IPS-18a (cell line): ENCODE measurements around the gene LELP1.
"Not testable (repeated sequence)": the region's sequence is repeated elsewhere in the genome, so short reads cannot be mapped to it uniquely, and the experiment has no call there.

Source experiments
- H3K27ac ChIP-seq: one replicate; pipeline ENCODE4 v1.5.1; 2013; ENCODE audit warnings: low read length
- H3K27me3 ChIP-seq: one replicate; pipeline ENCODE4 v1.6.1; 2013; ENCODE audit warnings: mild to moderate bottlenecking, low read length; ENCODE audit not compliant: control insufficient read depth, insufficient read depth
- H3K36me3 ChIP-seq: one replicate; pipeline ENCODE4 v1.6.1; 2013; ENCODE audit warnings: low read depth, low read length; ENCODE audit not compliant: control insufficient read depth
- H3K4me1 ChIP-seq: one replicate; pipeline ENCODE4 v1.6.1; 2013; ENCODE audit warnings: low read depth, low read length; ENCODE audit not compliant: control insufficient read depth
- H3K4me3 ChIP-seq: one replicate; pipeline ENCODE4 v1.5.1; 2013; ENCODE audit warnings: low read length
- H3K9ac ChIP-seq: one replicate; pipeline ENCODE4 v1.6.1; 2013; ENCODE audit warnings: mild to moderate bottlenecking, low read length, moderate library complexity
- H3K9me3 ChIP-seq: one replicate; pipeline ENCODE4 v1.6.1; 2013; ENCODE audit warnings: low read depth, low read length; ENCODE audit not compliant: control insufficient read depth

LELP1 gene

DNA sequence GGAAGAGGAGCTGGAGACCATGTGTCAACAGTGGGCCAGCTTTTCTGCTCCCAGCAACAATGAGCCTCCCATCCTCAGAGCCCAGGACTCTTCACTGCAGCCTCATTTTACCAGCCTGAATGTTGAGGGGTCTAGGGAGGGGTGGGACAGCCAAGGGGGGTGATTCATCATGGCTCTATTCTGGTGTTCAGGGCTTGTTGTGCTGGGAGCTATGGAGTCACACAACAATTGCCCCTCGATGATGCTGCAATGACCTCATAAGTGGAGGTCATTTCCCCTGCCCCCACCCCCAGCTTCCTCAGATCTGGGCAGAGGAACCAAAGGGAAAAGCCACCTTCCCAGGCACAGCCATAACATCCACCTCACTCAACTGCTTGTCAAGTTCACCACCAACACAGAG lies at the start of gene LELP1:
LELP1 (plus strand) TSS at position 301 of the 400 bp plus-strand sequence. CDS start 1,278 bp downstream, outside the sequence.
- no peak within 1 kb of the TSS for H3K27ac ChIP-seq
- no peaks in the 10 kb centered on the region for H3K4me1 ChIP-seq
- no peak within 1 kb of the TSS for H3K9ac ChIP-seq
- H3K27me3 ChIP-seq = no peaks in the 10 kb centered on the region
- H3K4me3 ChIP-seq = no peak within 1 kb of the TSS
- H3K9me3 ChIP-seq = no peaks in the 10 kb centered on the region
- no peaks in the 10 kb centered on the region for H3K36me3 ChIP-seq

DNA sequence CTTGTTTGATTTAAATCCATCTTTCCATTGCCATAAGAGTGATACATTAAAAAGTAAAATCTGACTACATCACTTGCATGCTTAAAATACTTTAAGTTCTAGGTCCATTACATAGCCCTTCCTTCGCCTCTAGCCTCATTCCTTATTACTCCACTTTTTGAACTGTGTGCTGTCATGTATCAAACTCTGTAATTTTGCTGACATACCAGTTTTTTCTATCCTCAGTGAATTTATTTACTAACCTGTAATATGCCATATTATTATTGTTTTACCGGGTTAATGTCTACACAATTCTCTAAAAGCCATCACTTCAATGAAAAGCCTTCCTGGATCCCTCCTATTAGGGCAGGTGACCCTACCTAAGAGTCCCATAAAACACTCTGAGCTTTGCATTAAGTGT lies 47.7 kb upstream of the LELP1 start:
- no peak overlapping the region for H3K27ac ChIP-seq
- no peaks in the 10 kb centered on the region for H3K36me3 ChIP-seq
- no peak overlapping the region for H3K9ac ChIP-seq
- peaks cover 19% of the 10 kb centered on the region for H3K9me3 ChIP-seq
- no peaks in the 10 kb centered on the region for H3K27me3 ChIP-seq
- no peak overlapping the region for H3K4me3 ChIP-seq
- no peaks in the 10 kb centered on the region for H3K4me1 ChIP-seq

DNA sequence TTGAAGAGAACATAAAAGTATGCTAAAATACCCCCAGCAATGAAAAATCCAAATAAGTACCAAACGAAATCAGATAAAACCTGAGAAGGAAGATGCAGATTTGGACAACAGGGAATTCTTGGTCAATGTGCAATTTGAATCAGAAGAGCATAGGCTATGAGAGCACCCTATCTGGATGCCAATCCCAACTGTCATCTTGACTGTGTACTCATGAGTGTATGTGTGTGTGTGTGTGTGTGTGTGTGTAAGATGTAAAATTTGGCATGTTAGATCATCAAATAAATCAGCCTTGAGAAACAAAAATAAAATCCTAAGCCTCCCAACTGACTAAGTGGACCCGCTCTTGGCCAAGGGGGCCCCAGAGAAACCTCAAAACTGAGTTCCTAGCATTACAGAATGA lies 34.5 kb upstream of the LELP1 start:
- H3K9ac ChIP-seq = no peak overlapping the region
- no peak overlapping the region for H3K4me3 ChIP-seq
- H3K36me3 ChIP-seq = no peaks in the 10 kb centered on the region
- no peaks in the 10 kb centered on the region for H3K9me3 ChIP-seq
- H3K27me3 ChIP-seq = no peaks in the 10 kb centered on the region
- no peaks in the 10 kb centered on the region for H3K4me1 ChIP-seq
- no peak overlapping the region for H3K27ac ChIP-seq

DNA sequence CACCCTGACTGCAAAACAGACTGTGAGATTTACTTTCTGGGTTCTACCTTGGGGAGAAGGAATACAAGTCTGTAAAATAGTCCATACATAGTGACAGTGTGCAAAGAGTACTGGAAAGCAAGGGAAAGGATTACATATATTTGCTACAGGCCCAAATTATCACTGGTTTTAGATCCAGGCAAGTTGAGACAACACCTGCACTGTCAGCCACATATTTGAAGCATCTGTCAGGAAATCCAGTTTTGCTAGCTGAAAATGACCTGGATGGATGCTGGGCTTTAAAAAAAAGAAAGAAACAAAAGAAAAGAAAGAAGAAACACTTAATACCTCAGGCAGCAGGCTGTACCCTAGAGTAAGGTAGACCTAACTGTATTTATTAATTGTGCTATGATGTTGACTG lies 28.6 kb upstream of the LELP1 start:
- H3K27ac ChIP-seq = no peak overlapping the region
- no peak overlapping the region for H3K9ac ChIP-seq
- no peak overlapping the region for H3K4me3 ChIP-seq
- no peaks in the 10 kb centered on the region for H3K27me3 ChIP-seq
- no peaks in the 10 kb centered on the region for H3K36me3 ChIP-seq
- H3K4me1 ChIP-seq = no peaks in the 10 kb centered on the region
- no peaks in the 10 kb centered on the region for H3K9me3 ChIP-seq

GRCh38 chr1:153178922-153179321 lies 24.3 kb upstream of the LELP1 start:
- H3K4me1 ChIP-seq = no peaks in the 10 kb centered on the region
- H3K27me3 ChIP-seq = no peaks in the 10 kb centered on the region
- no peak overlapping the region for H3K9ac ChIP-seq
- no peak overlapping the region for H3K4me3 ChIP-seq
- no peaks in the 10 kb centered on the region for H3K36me3 ChIP-seq
- H3K27ac ChIP-seq = no peak overlapping the region
- no peaks in the 10 kb centered on the region for H3K9me3 ChIP-seq

GRCh38 chr1:153180556-153180955 lies 22.7 kb upstream of the LELP1 start:
- Histone ChIP-seq H3K4me1 (no peaks in the 10 kb centered on the region), H3K4me3 (no peak overlapping the region), H3K27me3 (no peaks in the 10 kb centered on the region), H3K27ac (no peak overlapping the region), H3K36me3 (no peaks in the 10 kb centered on the region), H3K9ac (no peak overlapping the region), H3K9me3 (no peaks in the 10 kb centered on the region)

- not testable (repeated sequence) for H3K4me1 ChIP-seq, H3K4me3 ChIP-seq, H3K9me3 ChIP-seq, H3K27ac ChIP-seq, H3K9ac ChIP-seq, H3K36me3 ChIP-seq, H3K27me3 ChIP-seq
These were observed 14.9 kb upstream of the LELP1 start for GRCh38 chr1:153188301-153188700.

DNA sequence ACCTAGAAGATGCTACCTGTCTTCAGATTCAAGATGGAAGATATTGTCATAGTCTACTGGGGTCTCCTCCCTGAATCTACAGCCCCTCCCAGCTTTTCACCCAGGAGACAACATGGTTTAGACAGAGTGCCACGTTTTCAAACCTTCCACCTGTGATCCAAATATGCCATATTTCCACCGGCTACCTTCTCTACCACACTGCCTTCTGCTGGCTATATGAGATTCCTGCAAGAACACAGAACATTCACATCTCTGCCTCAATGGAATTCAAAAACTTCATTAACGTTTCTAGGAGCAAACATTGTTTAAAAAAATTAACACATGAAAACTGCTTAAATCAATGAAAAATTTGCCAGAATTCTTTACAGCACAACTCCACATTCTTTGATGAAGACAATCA lies 12.9 kb upstream of the LELP1 start:
- Histone ChIP-seq H3K9me3 (no peaks in the 10 kb centered on the region), H3K4me3 (no peak overlapping the region), H3K27ac (no peak overlapping the region), H3K9ac (no peak overlapping the region), H3K27me3 (no peaks in the 10 kb centered on the region), H3K4me1 (peaks cover 5% of the 10 kb centered on the region), H3K36me3 (no peaks in the 10 kb centered on the region)

- Histone ChIP-seq H3K9me3 (no peaks in the 10 kb centered on the region), H3K9ac (no peak overlapping the region), H3K4me3 (no peak overlapping the region), H3K36me3 (no peaks in the 10 kb centered on the region), H3K27me3 (no peaks in the 10 kb centered on the region), H3K27ac (no peak overlapping the region), H3K4me1 (peaks cover 5% of the 10 kb centered on the region)
These were observed 10.5 kb upstream of the LELP1 start for GRCh38 chr1:153192697-153193096.

GRCh38 chr1:153194331-153195050 lies 8.7 kb upstream of the LELP1 start:
- no peaks in the 10 kb centered on the region for H3K27me3 ChIP-seq

GRCh38 chr1:153195216-153195615 lies 8.0 kb upstream of the LELP1 start:
- H3K36me3 ChIP-seq = no peaks in the 10 kb centered on the region
- no peak overlapping the region for H3K27ac ChIP-seq
- H3K4me1 ChIP-seq = peaks cover 5% of the 10 kb centered on the region
- no peaks in the 10 kb centered on the region for H3K9me3 ChIP-seq
- no peak overlapping the region for H3K4me3 ChIP-seq
- no peak overlapping the region for H3K9ac ChIP-seq
- H3K27me3 ChIP-seq = no peaks in the 10 kb centered on the region

More at GRCh38 chr1:153194331-153195050, 8.7 kb upstream of the LELP1 start:
- H3K9ac ChIP-seq = no peak overlapping the region
- no peak overlapping the region for H3K27ac ChIP-seq
- no peak overlapping the region for H3K4me3 ChIP-seq
- no peaks in the 10 kb centered on the region for H3K9me3 ChIP-seq
- peaks cover 5% of the 10 kb centered on the region for H3K4me1 ChIP-seq
- H3K36me3 ChIP-seq = no peaks in the 10 kb centered on the region

- Histone ChIP-seq H3K9me3 (no peaks in the 10 kb centered on the region), H3K4me1 (no peaks in the 10 kb centered on the region), H3K9ac (no peak overlapping the region), H3K27ac (no peak overlapping the region), H3K4me3 (no peak overlapping the region), H3K36me3 (no peaks in the 10 kb centered on the region), H3K27me3 (no peaks in the 10 kb centered on the region)
These were observed 1.2 kb upstream of the LELP1 start for GRCh38 chr1:153202006-153202405.
